Measurements from ENCODE around the gene CHST7.
A peak's percentile ranks its signal among the peaks of the same experiment; 100 is the strongest.
"Not testable (repeated sequence)": the region's sequence is repeated elsewhere in the genome, so short reads cannot be mapped to it uniquely, and the experiment has no call there.

The CHST7 gene

GRCh38 chrX:46573331-46573891, at the start of gene CHST7:
Gene CHST7 (plus strand): TSS chrX:46573765. CDS start chrX:46573932, 167 bp downstream.
- DNase-seq, result peak; percentile 50 to 64

- DNase-seq, result not testable (repeated sequence)
These were observed 44.9 kb upstream of the CHST7 start for GRCh38 chrX:46528640-46529039.

- not testable (repeated sequence) for DNase-seq
These were observed 43.7 kb upstream of the CHST7 start for GRCh38 chrX:46529740-46530403.

GRCh38 chrX:46530404-46530908, 43.1 kb upstream of the CHST7 start:
- DNase-seq, result not testable (repeated sequence)

GRCh38 chrX:46531442-46531841, 42.1 kb upstream of the CHST7 start:
- DNase-seq, result no peak

GRCh38 chrX:46543441-46543840, 30.1 kb upstream of the CHST7 start:
- DNase-seq, result no peak

- DNase-seq, result peak in 1 of 2 experiments; percentile 5
These were observed 29.0 kb upstream of the CHST7 start for GRCh38 chrX:46544527-46544926.

- DNase-seq, result peak; percentile 91 to 94
These were observed 28.2 kb upstream of the CHST7 start, which contains the start of gene ZNF674 for GRCh38 chrX:46545111-46546005. Gene ZNF674 (minus strand): TSS chrX:46545421. CDS start chrX:46542087, 3,334 bp downstream.

GRCh38 chrX:46547857-46548256, 25.7 kb upstream of the CHST7 start:
- DNase-seq, result no peak

GRCh38 chrX:46549914-46550313, 23.7 kb upstream of the CHST7 start:
- DNase-seq, result no peak

GRCh38 chrX:46551494-46552128, 22.0 kb upstream of the CHST7 start:
- DNase-seq, result no peak

GRCh38 chrX:46553935-46554334, 19.6 kb upstream of the CHST7 start:
- DNase-seq, result no peak

- DNase-seq, result no peak
These were observed 18.6 kb upstream of the CHST7 start for GRCh38 chrX:46554942-46555341.

- DNase-seq, result no peak
These were observed 14.5 kb upstream of the CHST7 start for GRCh38 chrX:46559062-46559461.

- no peak for DNase-seq
These were observed 11.5 kb upstream of the CHST7 start for GRCh38 chrX:46561824-46562657.

GRCh38 chrX:46567388-46567787, 6.2 kb upstream of the CHST7 start:
- no peak for DNase-seq

- no peak for DNase-seq
These were observed 3.9 kb upstream of the CHST7 start for GRCh38 chrX:46569621-46570020.

- peak in 1 of 2 experiments; percentile 15 for DNase-seq
These were observed 1.9 kb upstream of the CHST7 start for GRCh38 chrX:46571423-46572339.

- DNase-seq, result peak in 1 of 2 experiments; percentile 46
These were observed 1.1 kb upstream of the CHST7 start for GRCh38 chrX:46572340-46572936.
